VCaP (cell line): Measurements from ENCODE around the gene NFASC.
A peak's percentile ranks its signal among the peaks of the same experiment; 100 is the strongest.

Experiments used
- H3K27ac ChIP-seq: fragments of 450-650 bp; 2 replicates; pipeline ENCODE4 v1.5.1; 2017
- TF ChIP-seq, protein P1 (sequence below): fragments of 450-650 bp; conservative IDR thresholded peaks from 2 replicates; pipeline ENCODE4 v1.5.1; 2017; ENCODE audit warnings: mild to moderate bottlenecking, moderate library complexity

NFASC gene

DNA sequence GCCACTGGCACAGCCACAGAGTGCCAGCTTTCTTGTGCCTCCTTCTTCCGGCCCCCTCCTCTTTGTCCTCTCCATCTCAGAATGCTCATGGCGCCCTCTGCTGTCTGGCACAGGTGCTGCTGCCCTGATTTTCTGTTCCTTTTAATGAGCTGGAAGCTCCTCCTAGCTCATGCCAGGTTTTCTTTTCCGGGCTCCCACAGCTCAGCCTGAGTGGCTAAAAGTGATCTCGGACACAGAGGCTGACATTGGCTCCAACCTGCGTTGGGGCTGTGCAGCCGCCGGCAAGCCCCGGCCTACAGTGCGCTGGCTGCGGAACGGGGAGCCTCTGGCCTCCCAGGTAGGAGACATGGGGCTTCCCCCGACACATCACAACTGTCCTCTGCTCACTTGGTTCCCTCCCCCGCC is 191.0 kb downstream of the NFASC start:
- peak overlapping the region; percentile 38; the same call in 1 of the 2 replicates for H3K27ac ChIP-seq
- TF ChIP-seq, protein P1, sequence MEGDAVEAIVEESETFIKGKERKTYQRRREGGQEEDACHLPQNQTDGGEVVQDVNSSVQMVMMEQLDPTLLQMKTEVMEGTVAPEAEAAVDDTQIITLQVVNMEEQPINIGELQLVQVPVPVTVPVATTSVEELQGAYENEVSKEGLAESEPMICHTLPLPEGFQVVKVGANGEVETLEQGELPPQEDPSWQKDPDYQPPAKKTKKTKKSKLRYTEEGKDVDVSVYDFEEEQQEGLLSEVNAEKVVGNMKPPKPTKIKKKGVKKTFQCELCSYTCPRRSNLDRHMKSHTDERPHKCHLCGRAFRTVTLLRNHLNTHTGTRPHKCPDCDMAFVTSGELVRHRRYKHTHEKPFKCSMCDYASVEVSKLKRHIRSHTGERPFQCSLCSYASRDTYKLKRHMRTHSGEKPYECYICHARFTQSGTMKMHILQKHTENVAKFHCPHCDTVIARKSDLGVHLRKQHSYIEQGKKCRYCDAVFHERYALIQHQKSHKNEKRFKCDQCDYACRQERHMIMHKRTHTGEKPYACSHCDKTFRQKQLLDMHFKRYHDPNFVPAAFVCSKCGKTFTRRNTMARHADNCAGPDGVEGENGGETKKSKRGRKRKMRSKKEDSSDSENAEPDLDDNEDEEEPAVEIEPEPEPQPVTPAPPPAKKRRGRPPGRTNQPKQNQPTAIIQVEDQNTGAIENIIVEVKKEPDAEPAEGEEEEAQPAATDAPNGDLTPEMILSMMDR = peak; percentile 91

DNA sequence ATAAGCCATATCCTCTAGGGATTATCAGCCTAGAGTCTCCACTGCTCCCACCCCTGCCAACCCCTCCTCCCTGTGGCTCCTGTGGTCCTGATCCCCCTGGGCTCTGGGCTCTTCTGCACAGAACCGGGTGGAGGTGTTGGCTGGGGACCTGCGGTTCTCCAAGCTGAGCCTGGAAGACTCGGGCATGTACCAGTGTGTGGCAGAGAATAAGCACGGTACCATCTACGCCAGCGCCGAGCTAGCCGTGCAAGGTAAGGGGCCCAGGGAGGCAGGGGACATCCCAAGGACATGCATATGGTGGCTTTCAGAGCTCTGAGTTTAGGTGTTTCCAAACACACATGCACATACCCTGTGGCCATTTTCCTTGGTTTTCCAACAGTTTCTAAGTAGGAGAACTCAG is 191.7 kb downstream of the NFASC start:
- TF ChIP-seq, protein P1 = no peak
- no peak overlapping the region; the same call in 1 of the 2 replicates for H3K27ac ChIP-seq

DNA sequence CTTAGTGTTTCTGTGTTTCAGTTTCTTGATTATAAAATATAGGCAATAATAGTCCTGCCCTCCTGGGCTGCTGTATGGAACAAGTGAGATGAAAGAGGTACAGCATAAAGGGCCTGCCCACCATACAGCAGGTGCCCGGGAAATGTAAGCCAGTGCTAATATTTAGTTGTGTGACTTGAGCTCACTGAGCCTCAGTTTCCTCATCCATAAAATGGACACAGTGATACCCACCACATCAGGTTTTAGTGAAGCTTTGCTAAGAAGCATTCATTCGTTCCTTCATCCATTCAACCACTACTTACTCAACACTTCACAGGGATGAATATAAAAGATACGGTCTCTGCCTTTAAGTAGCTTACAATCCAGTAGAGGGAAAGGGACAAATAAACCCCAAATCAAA is 192.2 kb downstream of the NFASC start:
- H3K27ac ChIP-seq = no peak overlapping the region
- TF ChIP-seq, protein P1 = no peak

DNA sequence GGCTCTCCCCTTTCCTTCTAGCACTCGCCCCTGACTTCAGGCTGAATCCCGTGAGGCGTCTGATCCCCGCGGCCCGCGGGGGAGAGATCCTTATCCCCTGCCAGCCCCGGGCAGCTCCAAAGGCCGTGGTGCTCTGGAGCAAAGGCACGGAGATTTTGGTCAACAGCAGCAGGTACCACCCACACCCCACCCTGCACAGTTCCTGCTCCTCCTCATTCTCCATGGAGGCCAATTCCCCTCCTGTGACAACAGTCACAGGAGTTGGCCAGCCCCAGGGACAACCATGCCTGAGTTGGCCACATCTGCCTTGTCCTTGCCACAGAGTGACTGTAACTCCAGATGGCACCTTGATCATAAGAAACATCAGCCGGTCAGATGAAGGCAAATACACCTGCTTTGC is 193.6 kb downstream of the NFASC start:
- TF ChIP-seq, protein P1 = no peak
- H3K27ac ChIP-seq = no peak overlapping the region

DNA sequence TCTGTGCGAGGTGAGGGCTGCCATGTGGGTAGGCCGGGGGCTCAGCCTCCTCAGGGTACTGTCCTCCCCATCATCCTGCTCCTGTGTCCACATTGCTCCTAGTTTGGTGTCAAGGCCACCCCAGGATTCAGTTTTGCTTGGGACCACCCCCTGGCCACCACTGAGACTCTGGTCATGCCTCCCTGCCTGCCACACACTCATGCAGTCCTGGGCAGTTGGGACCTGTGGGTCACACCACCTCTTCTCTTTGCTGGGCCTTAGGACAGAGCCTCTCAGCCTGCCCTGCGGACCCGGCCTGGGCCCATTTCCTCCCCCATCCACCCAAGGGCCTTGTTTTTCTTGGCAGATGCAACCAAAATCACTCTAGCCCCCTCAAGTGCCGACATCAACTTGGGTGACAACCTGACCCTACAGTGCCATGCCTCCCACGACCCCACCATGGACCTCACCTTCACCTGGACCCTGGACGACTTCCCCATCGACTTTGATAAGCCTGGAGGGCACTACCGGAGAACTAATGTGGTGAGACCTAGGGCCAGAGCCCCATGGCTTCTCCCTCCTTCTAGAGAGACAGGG is 194.2 kb downstream of the NFASC start:
- H3K27ac ChIP-seq = no peak overlapping the region
- TF ChIP-seq, protein P1 = no peak

DNA sequence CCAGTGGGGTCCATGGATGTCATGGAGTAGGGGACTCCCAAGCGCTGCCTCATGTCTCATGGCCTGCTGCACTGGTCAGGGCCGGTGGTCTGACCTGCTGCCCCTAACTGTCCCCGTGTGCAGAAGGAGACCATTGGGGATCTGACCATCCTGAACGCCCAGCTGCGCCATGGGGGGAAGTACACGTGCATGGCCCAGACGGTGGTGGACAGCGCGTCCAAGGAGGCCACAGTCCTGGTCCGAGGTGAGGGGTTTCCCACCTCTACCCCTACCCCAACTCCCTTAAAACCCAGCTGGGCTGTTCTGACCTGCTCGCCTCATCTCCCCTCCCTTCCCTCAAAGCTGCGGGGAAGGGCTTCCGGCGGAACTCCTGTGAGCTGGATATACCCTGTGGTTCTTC is 195.0 kb downstream of the NFASC start:
- no peak overlapping the region for H3K27ac ChIP-seq
- TF ChIP-seq, protein P1 = no peak

DNA sequence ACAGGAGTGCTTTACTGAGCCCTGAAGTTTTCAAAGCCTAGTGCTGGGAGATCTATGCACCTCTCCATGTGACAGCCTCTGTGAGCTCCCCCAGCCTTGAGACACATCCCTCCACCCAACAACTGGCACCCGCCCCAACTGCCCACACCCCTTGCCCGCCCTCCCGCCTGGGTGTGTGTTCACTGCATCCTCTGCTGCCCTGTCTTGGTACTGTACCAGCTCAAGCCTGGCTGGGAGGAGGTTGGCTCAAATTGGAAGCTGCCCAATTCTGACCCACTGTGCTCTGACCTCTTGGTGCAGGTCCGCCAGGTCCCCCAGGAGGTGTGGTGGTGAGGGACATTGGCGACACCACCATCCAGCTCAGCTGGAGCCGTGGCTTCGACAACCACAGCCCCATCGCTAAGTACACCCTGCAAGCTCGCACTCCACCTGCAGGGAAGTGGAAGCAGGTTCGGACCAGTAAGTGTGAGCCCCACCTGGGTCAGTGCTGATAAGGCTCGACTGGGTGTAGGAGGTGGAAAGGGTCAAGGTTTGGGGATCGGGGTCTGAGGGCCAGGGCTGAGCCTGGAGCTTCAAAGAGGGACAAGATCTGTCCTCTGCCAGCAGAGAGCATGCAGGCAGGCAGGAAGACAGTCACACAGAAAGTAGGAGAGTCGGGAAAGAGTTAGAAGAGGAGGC is 195.6 kb downstream of the NFASC start:
- no peak overlapping the region for H3K27ac ChIP-seq
- TF ChIP-seq, protein P1 = 0 out of 2 replicates have a peak, but pooled peaks have one; percentile 20
